Measurements from ENCODE around the gene CES2.
"Not testable (repeated sequence)": the region's sequence is repeated elsewhere in the genome, so short reads cannot be mapped to it uniquely, and the experiment has no call there.

The CES2 gene

GRCh38 chr16:66954097-66954659, 18.9 kb downstream of the CES2 start:
- no peak for DNase-seq (ENCODE audit: low spot score)

GRCh38 chr16:66955363-66956153, 20.2 kb downstream of the CES2 start:
- WGBS, 2 donors (ENCODE audit: extremely low coverage in 2 of 2, insufficient read length in 2 of 2, insufficient replicate concordance in 1 of 2): no CpG with 5 or more reads among the region's 17 CpGs
- H2BK120ac ChIP-seq (ENCODE audit: low read depth, low read length); DNase-seq (ENCODE audit: low spot score): not testable (repeated sequence)

More at GRCh38 chr16:66954097-66954659, 18.9 kb downstream of the CES2 start:
- Histone ChIP-seq H3K14ac (ENCODE audit: low read length) (no peak overlapping the region), H3K9me3 (replicated peaks in 1 of 2; ENCODE audit: control insufficient read depth in 2 of 2, insufficient read depth in 1 of 2, low read depth in 1 of 2, low read length in 2 of 2) (no peaks in the 10 kb centered on the region), H3K23ac (ENCODE audit: low read depth, low read length, poor library complexity) (no peak overlapping the region), H2BK120ac (ENCODE audit: low read depth, low read length) (no peak overlapping the region), H2BK12ac (ENCODE audit: low read length) (no peak overlapping the region), H3K27me3 (ENCODE audit: control insufficient read depth in 3 of 3, insufficient read depth in 3 of 3, low read depth in 1 of 3, low read length in 3 of 3) (peaks cover 0 to 29% (median 6%) of the 10 kb centered on the region in 3 experiments), H2BK15ac (ENCODE audit: low read length) (no peak overlapping the region), H2BK5ac (ENCODE audit: low read length) (no peak overlapping the region), H3K27ac (replicated peaks; ENCODE audit: low read length) (no peak overlapping the region), H4K8ac (ENCODE audit: low read depth, low read length) (no peak overlapping the region), H3K36me3 (replicated peaks in 1 of 2; ENCODE audit: control insufficient read depth in 2 of 2, insufficient read depth in 2 of 2, low read length in 2 of 2) (no peaks in the 10 kb centered on the region), H3K9ac (ENCODE audit: low read depth, low read length, poor library complexity) (no peak overlapping the region), H3K18ac (ENCODE audit: low read length) (no peak overlapping the region), H2AK5ac (ENCODE audit: low read depth, low read length) (no peak overlapping the region), H3K79me1 (ENCODE audit: low read depth, low read length) (no peaks in the 10 kb centered on the region), H3K4me3 (ENCODE audit: low read length in 2 of 2) (no peak overlapping the region), H3K4me2 (ENCODE audit: insufficient read depth, low read length, poor library complexity, severe bottlenecking) (no peak overlapping the region), H3K4me1 (ENCODE audit: control insufficient read depth in 2 of 2, insufficient read depth in 1 of 2, low read depth in 1 of 2, low read length in 2 of 2) (no peaks in the 10 kb centered on the region), H2AFZ (ENCODE audit: low read length) (no peak overlapping the region), H4K91ac (ENCODE audit: low read depth, low read length, poor library complexity) (no peak overlapping the region), H3K4ac (ENCODE audit: low read length) (no peak overlapping the region)
- no CpG with 5 or more reads among the region's 8 CpGs for WGBS, 2 donors (ENCODE audit: extremely low coverage in 2 of 2, insufficient read length in 2 of 2, insufficient replicate concordance in 1 of 2)

GRCh38 chr16:66956154-66956457, 20.8 kb downstream of the CES2 start:
- not testable (repeated sequence) for H3K4me1 ChIP-seq (ENCODE audit: control insufficient read depth in 2 of 2, insufficient read depth in 1 of 2, low read depth in 1 of 2, low read length in 2 of 2); H2AFZ ChIP-seq (ENCODE audit: low read length); H3K79me1 ChIP-seq (ENCODE audit: low read depth, low read length); H2BK120ac ChIP-seq (ENCODE audit: low read depth, low read length); H3K14ac ChIP-seq (ENCODE audit: low read length); H2BK5ac ChIP-seq (ENCODE audit: low read length); H3K4me2 ChIP-seq (ENCODE audit: insufficient read depth, low read length, poor library complexity, severe bottlenecking); H3K4me3 ChIP-seq (ENCODE audit: low read length in 2 of 2); DNase-seq (ENCODE audit: low spot score); H3K36me3 ChIP-seq (replicated peaks in 1 of 2; ENCODE audit: control insufficient read depth in 2 of 2, insufficient read depth in 2 of 2, low read length in 2 of 2); H3K4ac ChIP-seq (ENCODE audit: low read length); H4K91ac ChIP-seq (ENCODE audit: low read depth, low read length, poor library complexity); H2AK5ac ChIP-seq (ENCODE audit: low read depth, low read length); H2BK12ac ChIP-seq (ENCODE audit: low read length); H2BK15ac ChIP-seq (ENCODE audit: low read length); H3K23ac ChIP-seq (ENCODE audit: low read depth, low read length, poor library complexity); H3K9ac ChIP-seq (ENCODE audit: low read depth, low read length, poor library complexity); H3K9me3 ChIP-seq (replicated peaks in 1 of 2; ENCODE audit: control insufficient read depth in 2 of 2, insufficient read depth in 1 of 2, low read depth in 1 of 2, low read length in 2 of 2); H3K18ac ChIP-seq (ENCODE audit: low read length); H3K27ac ChIP-seq (replicated peaks; ENCODE audit: low read length); H4K8ac ChIP-seq (ENCODE audit: low read depth, low read length)
- no CpG with 5 or more reads among the region's 1 CpG for WGBS, 2 donors (ENCODE audit: extremely low coverage in 2 of 2, insufficient read length in 2 of 2, insufficient replicate concordance in 1 of 2)
- peaks cover 0 to 28% (median 0%) of the 10 kb centered on the region in 3 experiments for H3K27me3 ChIP-seq (ENCODE audit: control insufficient read depth in 3 of 3, insufficient read depth in 3 of 3, low read depth in 1 of 3, low read length in 3 of 3)

More at GRCh38 chr16:66955363-66956153, 20.2 kb downstream of the CES2 start:
- peaks cover 0 to 28% (median 0%) of the 10 kb centered on the region in 3 experiments for H3K27me3 ChIP-seq (ENCODE audit: control insufficient read depth in 3 of 3, insufficient read depth in 3 of 3, low read depth in 1 of 3, low read length in 3 of 3)
- not testable (repeated sequence) for H3K4ac ChIP-seq (ENCODE audit: low read length); H2BK15ac ChIP-seq (ENCODE audit: low read length); H3K9ac ChIP-seq (ENCODE audit: low read depth, low read length, poor library complexity); H4K91ac ChIP-seq (ENCODE audit: low read depth, low read length, poor library complexity); H2AFZ ChIP-seq (ENCODE audit: low read length); H2AK5ac ChIP-seq (ENCODE audit: low read depth, low read length); H3K4me3 ChIP-seq (ENCODE audit: low read length in 2 of 2); H3K79me1 ChIP-seq (ENCODE audit: low read depth, low read length); H3K18ac ChIP-seq (ENCODE audit: low read length); H3K4me2 ChIP-seq (ENCODE audit: insufficient read depth, low read length, poor library complexity, severe bottlenecking); H3K9me3 ChIP-seq (replicated peaks in 1 of 2; ENCODE audit: control insufficient read depth in 2 of 2, insufficient read depth in 1 of 2, low read depth in 1 of 2, low read length in 2 of 2); H3K36me3 ChIP-seq (replicated peaks in 1 of 2; ENCODE audit: control insufficient read depth in 2 of 2, insufficient read depth in 2 of 2, low read length in 2 of 2); H3K14ac ChIP-seq (ENCODE audit: low read length); H4K8ac ChIP-seq (ENCODE audit: low read depth, low read length); H3K27ac ChIP-seq (replicated peaks; ENCODE audit: low read length); H3K23ac ChIP-seq (ENCODE audit: low read depth, low read length, poor library complexity); H2BK12ac ChIP-seq (ENCODE audit: low read length); H3K4me1 ChIP-seq (ENCODE audit: control insufficient read depth in 2 of 2, insufficient read depth in 1 of 2, low read depth in 1 of 2, low read length in 2 of 2); H2BK5ac ChIP-seq (ENCODE audit: low read length)

GRCh38 chr16:66958857-66959703, 23.8 kb downstream of the CES2 start:
- no peak overlapping the region for H3K9ac ChIP-seq (ENCODE audit: low read depth, low read length, poor library complexity)
- peaks cover 2% of the 10 kb centered on the region for H3K79me1 ChIP-seq (ENCODE audit: low read depth, low read length)
- H2AK5ac ChIP-seq (ENCODE audit: low read depth, low read length): no peak overlapping the region
- no peak overlapping the region for H3K4me2 ChIP-seq (ENCODE audit: insufficient read depth, low read length, poor library complexity, severe bottlenecking)
- no peaks in the 10 kb centered on the region for H3K9me3 ChIP-seq (replicated peaks in 1 of 2; ENCODE audit: control insufficient read depth in 2 of 2, insufficient read depth in 1 of 2, low read depth in 1 of 2, low read length in 2 of 2)
- H3K4me1 ChIP-seq (ENCODE audit: control insufficient read depth in 2 of 2, insufficient read depth in 1 of 2, low read depth in 1 of 2, low read length in 2 of 2): peaks cover 3% of the 10 kb centered on the region in 2 donors
- H2BK15ac ChIP-seq (ENCODE audit: low read length): no peak overlapping the region
- no peak overlapping the region for H2BK120ac ChIP-seq (ENCODE audit: low read depth, low read length)
- H2AFZ ChIP-seq (ENCODE audit: low read length): no peak overlapping the region
- no peak overlapping the region for H2BK5ac ChIP-seq (ENCODE audit: low read length)
- H3K23ac ChIP-seq (ENCODE audit: low read depth, low read length, poor library complexity): no peak overlapping the region
- H4K8ac ChIP-seq (ENCODE audit: low read depth, low read length): no peak overlapping the region
- no peak overlapping the region for H3K18ac ChIP-seq (ENCODE audit: low read length)
- peak overlapping the region in 1 of 2 donors; percentile 57 for H3K4me3 ChIP-seq (ENCODE audit: low read length in 2 of 2)
- no peak overlapping the region for H4K91ac ChIP-seq (ENCODE audit: low read depth, low read length, poor library complexity)
- no peaks in the 10 kb centered on the region for H3K36me3 ChIP-seq (replicated peaks in 1 of 2; ENCODE audit: control insufficient read depth in 2 of 2, insufficient read depth in 2 of 2, low read length in 2 of 2)
- H2BK12ac ChIP-seq (ENCODE audit: low read length): no peak overlapping the region
- DNase-seq (ENCODE audit: low spot score): no peak
- H3K14ac ChIP-seq (ENCODE audit: low read length): no peak overlapping the region
- no peak overlapping the region for H3K4ac ChIP-seq (ENCODE audit: low read length)
- WGBS, 2 donors (ENCODE audit: extremely low coverage in 2 of 2, insufficient read length in 2 of 2, insufficient replicate concordance in 1 of 2): no CpG with 5 or more reads among the region's 7 CpGs
- H3K27me3 ChIP-seq (ENCODE audit: control insufficient read depth in 3 of 3, insufficient read depth in 3 of 3, low read depth in 1 of 3, low read length in 3 of 3): peaks cover 0 to 23% (median 0%) of the 10 kb centered on the region in 3 experiments
- H3K27ac ChIP-seq (replicated peaks; ENCODE audit: low read length): no peak overlapping the region
